Measurements from ENCODE around the gene RBBP6. TPM values are rescaled to one million over a fixed set of nuclear protein-coding genes. Genes with fewer than 3 reads are reported as not detected.

Gene RBBP6
- polyA plus RNA-seq, 2 of the 4 experiments (the other 2 are of a cell fraction), result 25.0 to 49.3 TPM

- Histone ChIP-seq H3K9me3 (no peaks in the 10 kb centered on the region), H3K4me3 (no peak overlapping the region), H3K4me2 (no peak overlapping the region), H3K4me1 (no peaks in the 10 kb centered on the region), H3K27ac (no peak overlapping the region)
- ChIA-PET POLR2A (no interaction called here), CTCF (no interaction called here)
- no peak for TF ChIP-seq CBX8 (IDR thresholded peaks at IDR 0.05)
- TF ChIP-seq, protein P1, sequence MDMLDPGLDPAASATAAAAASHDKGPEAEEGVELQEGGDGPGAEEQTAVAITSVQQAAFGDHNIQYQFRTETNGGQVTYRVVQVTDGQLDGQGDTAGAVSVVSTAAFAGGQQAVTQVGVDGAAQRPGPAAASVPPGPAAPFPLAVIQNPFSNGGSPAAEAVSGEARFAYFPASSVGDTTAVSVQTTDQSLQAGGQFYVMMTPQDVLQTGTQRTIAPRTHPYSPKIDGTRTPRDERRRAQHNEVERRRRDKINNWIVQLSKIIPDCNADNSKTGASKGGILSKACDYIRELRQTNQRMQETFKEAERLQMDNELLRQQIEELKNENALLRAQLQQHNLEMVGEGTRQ (IDR thresholded peaks at IDR 0.05), result 0 out of 2 replicates have a peak, but pooled peaks have one; percentile 16
- TF ChIP-seq NFE2L2 (conservative IDR thresholded peaks at IDR 0.05; ENCODE audit: low read length), result no peak
- DNase-seq (ENCODE audit: low read depth in 1 of 2, low spot score in 1 of 2) (peak in 1 of 2 experiments; percentile 31), ATAC-seq (peak in 1 of 2 experiments; percentile 41; a peak in 1 of 6 replicates), FAIRE-seq (no peak)
- 56% methylated on average over 1 of the region's 1 CpG for WGBS (ENCODE audit: missing lambda C conversion rate)
These were observed 28.2 kb upstream of the RBBP6 start for GRCh38 chr16:24511174-24511573.

DNA sequence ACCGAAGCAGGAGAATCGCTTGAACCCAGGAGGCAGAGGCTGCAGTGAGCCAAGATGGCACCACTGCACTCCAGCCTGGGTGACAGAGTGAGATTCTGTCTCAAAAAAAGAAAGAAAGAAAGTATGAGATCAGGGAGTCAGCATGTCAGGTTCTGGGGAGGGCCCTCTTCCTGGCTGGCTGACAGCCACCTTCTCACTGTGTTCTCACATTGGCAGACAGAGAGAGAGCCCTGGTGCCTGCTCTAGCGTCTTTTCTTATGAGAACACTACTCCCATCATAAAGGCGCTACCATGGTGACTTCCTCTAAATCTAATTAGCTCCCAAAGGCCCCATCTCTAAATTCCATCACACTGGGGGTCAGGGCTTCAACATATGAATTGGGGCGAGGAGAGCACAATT, 27.6 kb upstream of the RBBP6 start:
- WGBS (ENCODE audit: missing lambda C conversion rate), result 75% methylated on average over 5 of the region's 5 CpGs
- CTCF ChIA-PET, result interaction anchor here (0.6 to 2.0 kb wide), 5 partner anchors 13 to 470 kb away, joined by 3 to 5 read pairs (median 4); no protein-coding TSS in a partner anchor
- no peak for ATAC-seq

GRCh38 chr16:24514096-24514495, 25.3 kb upstream of the RBBP6 start:
- Histone ChIP-seq H3K4me3 (no peak overlapping the region), H3K4me1 (no peaks in the 10 kb centered on the region), H3K9me3 (no peaks in the 10 kb centered on the region), H3K4me2 (no peak overlapping the region), H3K27ac (no peak overlapping the region)
- no peak for DNase-seq (ENCODE audit: low read depth in 1 of 2, low spot score in 1 of 2)
- TF ChIP-seq FOSB (CRISPR knock-in tag; IDR thresholded peaks at IDR 0.05) (no peak), SREBF2 (IDR thresholded peaks at IDR 0.05) (no peak)
- no peak for FAIRE-seq
- no peak for ATAC-seq
- ChIA-PET POLR2A (no interaction called here), CTCF (interaction anchor here (0.7 to 5.6 kb wide), 7 partner anchors 8 to 477 kb away, joined by 3 to 67 read pairs (median 6); partner anchors contain the start of gene RBBP6)
- 74% methylated on average over 2 of the region's 2 CpGs for WGBS (ENCODE audit: missing lambda C conversion rate)

More for the DNA sequence above, 27.6 kb upstream of the RBBP6 start:
- Histone ChIP-seq H3K4me3 (no peak overlapping the region), H3K9me3 (no peaks in the 10 kb centered on the region), H3K27ac (no peak overlapping the region), H3K4me2 (no peak overlapping the region), H3K4me1 (no peaks in the 10 kb centered on the region)
- POLR2A ChIA-PET, result no interaction called here
- TF ChIP-seq TP53 (CRISPR knock-in tag; IDR thresholded peaks at IDR 0.05) (no peak), NPAS2 (CRISPR knock-in tag; IDR thresholded peaks at IDR 0.05; ENCODE audit: borderline replicate concordance) (no peak), HOXB13 (CRISPR knock-in tag; IDR thresholded peaks at IDR 0.05; ENCODE audit: low read depth) (no peak), JUNB (IDR thresholded peaks at IDR 0.05) (no peak), TFCP2L1 (CRISPR knock-in tag; IDR thresholded peaks at IDR 0.05) (no peak), EHMT2 (IDR thresholded peaks at IDR 0.05; ENCODE audit: low read depth) (no peak)
- no peak for DNase-seq (ENCODE audit: low read depth in 1 of 2, low spot score in 1 of 2)
- no peak for FAIRE-seq

GRCh38 chr16:24515186-24515585, 24.2 kb upstream of the RBBP6 start:
- H3K27ac ChIP-seq, result no peak overlapping the region
- no peak for DNase-seq (ENCODE audit: low read depth in 1 of 2, low spot score in 1 of 2)
- no peaks in the 10 kb centered on the region for H3K9me3 ChIP-seq
- no peak overlapping the region for H3K4me2 ChIP-seq
- WGBS (ENCODE audit: missing lambda C conversion rate), result 82% methylated on average over 5 of the region's 5 CpGs
- ATAC-seq, result no peak
- TF ChIP-seq E2F6 (IDR thresholded peaks at IDR 0.05; ENCODE audit: borderline replicate concordance, low read depth), result no peak
- TF ChIP-seq RCOR1 (IDR thresholded peaks at IDR 0.05; ENCODE audit: low read depth, low read length), result no peak
- TF ChIP-seq NR3C1 (IDR thresholded peaks at IDR 0.05), result no peak
- no peak for TF ChIP-seq CBX2 (IDR thresholded peaks at IDR 0.05; ENCODE audit: borderline replicate concordance, low read depth)
- no peak for TF ChIP-seq CTCF (IDR thresholded peaks at IDR 0.05)
- no peak for TF ChIP-seq FOSL2 (IDR thresholded peaks at IDR 0.05)
- no peak for TF ChIP-seq FOSL2 (CRISPR knock-in tag; IDR thresholded peaks at IDR 0.05)
- POLR2A ChIA-PET, result no interaction called here
- FAIRE-seq, result no peak
- H3K4me1 ChIP-seq, result no peaks in the 10 kb centered on the region
- no peak overlapping the region for H3K4me3 ChIP-seq
- CTCF ChIA-PET, result interaction anchor here (0.8 to 5.6 kb wide), 8 partner anchors 8 to 473 kb away, joined by 3 to 67 read pairs (median 5); partner anchors contain the start of gene RBBP6

Measured in A549 (cell line).